NCI-H82 treated with DMSO at 0.1 percent for 48 hours (cell line): ENCODE results near the gene OR2T29.
"Not testable (repeated sequence)": the region's sequence is repeated elsewhere in the genome, so short reads cannot be mapped to it uniquely, and the experiment has no call there.

Source experiments
- DNase-seq: peaks from one replicate; lab custom pipeline; 2025; ENCODE audit not compliant: unreplicated experiment; lab: John Stamatoyannopoulos, UW

OR2T29 gene

GRCh38 chr1:248562672-248563071 is at the start of gene OR2T29:
Gene OR2T29 (minus strand): TSS chr1:248562772. CDS start chr1:248559491, 3,281 bp downstream.
- not testable (repeated sequence) for DNase-seq

GRCh38 chr1:248611883-248612414 is 49.4 kb upstream of the OR2T29 start:
- DNase-seq: no peak

- no peak for DNase-seq
These were observed 47.7 kb upstream of the OR2T29 start for GRCh38 chr1:248610301-248610700.

GRCh38 chr1:248599396-248599795 is 36.8 kb upstream of the OR2T29 start:
- no peak for DNase-seq

GRCh38 chr1:248597589-248597988 is 35.0 kb upstream of the OR2T29 start, which contains the start of gene OR2T10:
Gene OR2T10 (minus strand): TSS chr1:248597700. CDS start chr1:248593768, 3,932 bp downstream.
- no peak for DNase-seq

DNA sequence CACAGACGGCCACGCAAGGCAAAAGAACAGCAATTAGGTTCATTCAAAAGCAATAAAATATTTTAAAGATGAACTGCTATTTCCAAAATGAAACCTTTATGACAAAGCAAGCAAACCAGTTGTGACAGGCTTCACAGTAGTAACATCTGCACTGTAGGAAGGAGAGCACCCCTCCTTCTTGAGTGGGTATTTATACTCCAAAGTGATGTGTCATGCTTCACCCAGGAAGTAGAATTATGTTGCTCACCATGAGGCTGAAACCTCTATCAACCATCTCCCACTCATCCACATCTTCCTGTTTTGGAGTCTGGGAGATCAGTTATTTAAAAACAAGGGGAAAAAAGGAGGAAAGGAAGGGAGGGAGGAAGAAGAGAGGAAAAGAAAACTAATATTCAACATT is 34.0 kb upstream of the OR2T29 start:
- DNase-seq: no peak

DNA sequence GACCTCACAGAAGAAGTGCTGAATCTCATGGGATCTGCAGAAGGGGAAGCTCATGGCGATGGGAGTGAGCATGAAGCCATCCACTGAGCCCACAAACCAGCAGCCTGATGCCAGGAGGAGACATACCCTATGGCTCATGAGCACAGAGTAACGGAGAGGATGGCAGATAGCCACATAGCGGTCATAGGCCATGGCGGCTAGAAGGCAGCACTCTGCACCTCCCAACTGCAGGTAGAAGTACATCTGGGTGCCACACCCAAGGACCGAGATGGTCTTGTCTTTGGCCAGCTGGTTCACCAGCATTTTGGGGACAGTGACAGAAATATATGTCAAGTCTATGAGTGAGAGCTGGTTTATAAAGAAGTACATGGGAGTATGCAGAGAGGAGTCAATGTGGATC is 30.7 kb upstream of the OR2T29 start:
- no peak for DNase-seq

- DNase-seq: no peak
These were observed 30.1 kb upstream of the OR2T29 start for GRCh38 chr1:248592655-248593054.

- DNase-seq: no peak
These were observed 27.5 kb upstream of the OR2T29 start for GRCh38 chr1:248590055-248590454.

DNA sequence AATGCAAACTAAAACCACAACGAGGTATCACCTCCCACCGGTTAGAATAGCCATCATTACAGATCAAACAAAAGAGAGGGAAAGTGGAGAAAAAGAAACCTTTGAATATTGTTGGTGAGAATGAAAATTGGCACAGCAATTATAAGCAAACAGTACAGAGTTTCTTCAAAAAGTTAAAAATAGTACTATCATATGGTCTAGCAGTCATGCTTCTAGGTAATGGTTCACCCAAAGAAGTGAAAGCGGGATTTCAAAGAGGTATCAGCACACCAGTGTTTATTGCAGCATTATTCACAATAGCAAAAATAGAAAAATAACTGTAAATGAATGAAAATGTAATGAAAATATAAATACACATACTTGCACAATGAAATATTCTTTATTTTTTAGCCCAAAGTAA is 26.8 kb upstream of the OR2T29 start:
- no peak for DNase-seq

GRCh38 chr1:248585266-248585665 is 22.7 kb upstream of the OR2T29 start:
- DNase-seq: no peak

DNA sequence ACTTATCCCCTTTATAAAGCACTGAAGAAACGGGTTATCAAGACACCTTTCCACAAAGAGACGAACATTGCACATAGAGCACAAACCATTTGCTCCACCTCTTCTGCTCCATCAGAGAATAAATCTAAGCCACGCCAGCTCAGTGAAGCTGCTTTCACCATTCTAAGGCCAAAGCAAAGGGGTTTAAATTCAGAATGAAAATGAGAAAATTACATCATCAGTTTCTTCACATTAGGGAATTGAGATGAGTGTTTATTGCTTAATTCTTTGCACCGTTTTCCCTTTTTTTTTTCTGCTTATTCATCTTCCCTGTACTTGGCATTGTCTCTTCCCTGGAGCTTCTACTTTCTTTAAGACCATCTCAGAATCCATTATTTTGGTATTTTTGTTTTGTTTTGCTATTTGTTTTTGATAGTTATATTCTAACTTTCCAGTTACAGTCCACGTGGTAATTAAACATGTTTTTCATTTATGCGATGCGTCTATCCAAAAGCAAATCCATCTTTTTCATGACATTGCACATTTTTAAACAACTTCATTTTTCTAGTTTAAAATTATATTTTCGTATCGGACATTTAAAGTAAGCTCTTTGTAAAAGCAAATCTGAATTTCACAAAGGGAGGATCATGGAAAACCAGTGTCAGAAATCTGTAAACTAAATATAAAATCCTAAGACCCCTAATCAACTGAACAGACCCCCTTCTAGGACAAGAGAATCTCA is 13.8 kb upstream of the OR2T29 start:
- DNase-seq: no peak

GRCh38 chr1:248574657-248575056 is 12.1 kb upstream of the OR2T29 start, which contains the start of gene OR2T34:
Gene OR2T34 (minus strand): TSS chr1:248574757. CDS start chr1:248574757, 0 bp downstream.
- not testable (repeated sequence) for DNase-seq

- not testable (repeated sequence) for DNase-seq
These were observed 11.3 kb upstream of the OR2T29 start for GRCh38 chr1:248573856-248574255.

DNA sequence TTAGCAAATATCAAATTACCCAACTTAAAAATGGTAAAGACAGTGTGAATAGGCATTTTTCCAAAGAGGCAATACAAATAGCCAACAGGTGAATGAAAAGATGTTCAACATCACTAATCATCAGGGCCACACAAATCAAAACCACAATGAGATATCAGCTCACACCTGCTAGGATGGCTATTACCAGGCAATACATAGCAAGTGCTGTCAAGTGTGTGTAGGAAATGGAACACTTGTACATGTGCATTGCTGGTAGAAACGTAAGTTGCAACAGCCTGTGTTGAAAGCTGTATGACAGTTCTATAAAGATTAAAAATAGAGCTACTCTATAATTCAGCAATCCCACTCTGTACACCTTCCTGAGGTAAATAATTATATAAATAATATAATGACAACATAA is 9.5 kb upstream of the OR2T29 start:
- DNase-seq: not testable (repeated sequence)

GRCh38 chr1:248570811-248571210 is 8.2 kb upstream of the OR2T29 start:
- not testable (repeated sequence) for DNase-seq

DNA sequence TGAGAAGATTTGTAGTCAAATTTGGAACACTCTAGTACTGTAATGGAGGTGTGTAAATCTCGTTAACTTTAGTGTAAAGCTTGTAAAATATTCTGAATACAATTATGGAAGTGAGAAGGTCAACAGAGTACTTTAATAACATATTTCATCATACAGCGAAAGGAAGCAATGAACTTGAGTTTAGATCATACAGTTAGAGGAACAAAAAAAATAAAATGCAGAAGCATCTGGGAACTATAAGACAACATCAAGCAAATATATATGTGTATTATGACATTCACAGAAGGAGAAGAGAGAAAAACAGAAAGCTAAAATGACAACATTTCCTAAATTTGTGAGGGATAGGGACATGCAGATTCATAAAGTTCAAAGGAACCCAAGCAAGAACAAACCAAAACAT is 6.5 kb upstream of the OR2T29 start:
- not testable (repeated sequence) for DNase-seq

- not testable (repeated sequence) for DNase-seq
These were observed 3.2 kb upstream of the OR2T29 start for GRCh38 chr1:248565530-248566373.

GRCh38 chr1:248551027-248551426 is 11.5 kb downstream of the OR2T29 start:
- not testable (repeated sequence) for DNase-seq

- not testable (repeated sequence) for DNase-seq
These were observed 15.2 kb downstream of the OR2T29 start for GRCh38 chr1:248547383-248547782.

DNA sequence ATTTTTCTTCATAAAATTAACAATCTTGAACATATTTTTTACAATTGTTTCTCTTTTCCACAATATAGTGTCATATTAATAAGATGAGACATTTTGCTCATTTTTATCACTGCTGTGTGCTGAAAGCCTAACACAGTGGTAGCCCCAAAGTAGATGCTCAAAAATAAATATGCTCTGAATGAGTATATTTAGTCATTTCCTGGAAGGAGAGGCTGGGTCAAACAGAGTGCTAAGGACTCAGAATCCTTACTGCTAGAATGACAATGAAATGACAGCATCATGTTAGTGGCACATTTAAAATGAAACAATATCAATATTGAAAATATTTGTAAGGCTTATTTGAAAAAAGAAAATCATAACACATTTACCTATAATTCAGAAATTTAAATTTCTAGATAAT is 25.1 kb downstream of the OR2T29 start:
- DNase-seq: not testable (repeated sequence)

GRCh38 chr1:248521856-248522255 is 40.7 kb downstream of the OR2T29 start:
- DNase-seq: no peak
